Measurements from ENCODE around the gene TMTC2.

The TMTC2 gene

DNA sequence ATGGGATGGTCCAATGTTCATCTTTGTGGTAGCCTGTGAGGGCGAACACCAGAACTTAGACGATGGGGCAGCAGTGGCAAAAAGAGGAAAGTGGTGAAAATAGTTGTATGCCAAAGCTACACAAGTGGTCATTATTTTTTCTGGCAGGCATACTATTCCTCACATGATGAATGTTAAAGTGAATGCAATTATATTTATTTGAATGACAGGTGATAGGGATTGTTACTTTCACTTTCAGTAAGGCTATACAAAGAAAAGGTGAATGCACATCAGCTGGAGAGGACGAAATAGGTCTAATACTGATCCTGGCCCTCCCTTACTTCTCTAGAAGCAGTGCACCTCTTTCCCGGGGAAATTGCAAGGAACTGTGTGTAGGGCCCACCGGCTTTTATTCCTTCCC is 470.1 kb downstream of the TMTC2 start:
- DNase-seq: no peak

DNA sequence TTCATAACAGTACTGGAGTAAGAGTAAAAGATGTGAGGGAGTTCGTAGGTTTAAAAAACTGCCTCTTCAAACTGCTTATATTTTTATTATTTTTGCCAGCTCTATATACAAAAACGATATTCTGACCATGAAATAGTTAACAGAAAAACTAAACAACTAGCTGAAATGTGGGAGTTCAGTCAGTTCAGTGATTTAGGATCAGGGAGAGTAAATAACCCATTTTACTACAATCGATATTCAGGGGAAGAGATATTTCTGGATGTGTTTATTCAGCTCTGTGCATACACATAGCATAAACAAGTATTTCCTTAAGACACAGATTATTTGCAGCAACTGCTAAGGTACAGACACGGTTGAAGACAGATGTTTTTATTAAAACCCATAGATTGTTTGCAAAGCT is 470.9 kb downstream of the TMTC2 start:
- DNase-seq: no peak

DNA sequence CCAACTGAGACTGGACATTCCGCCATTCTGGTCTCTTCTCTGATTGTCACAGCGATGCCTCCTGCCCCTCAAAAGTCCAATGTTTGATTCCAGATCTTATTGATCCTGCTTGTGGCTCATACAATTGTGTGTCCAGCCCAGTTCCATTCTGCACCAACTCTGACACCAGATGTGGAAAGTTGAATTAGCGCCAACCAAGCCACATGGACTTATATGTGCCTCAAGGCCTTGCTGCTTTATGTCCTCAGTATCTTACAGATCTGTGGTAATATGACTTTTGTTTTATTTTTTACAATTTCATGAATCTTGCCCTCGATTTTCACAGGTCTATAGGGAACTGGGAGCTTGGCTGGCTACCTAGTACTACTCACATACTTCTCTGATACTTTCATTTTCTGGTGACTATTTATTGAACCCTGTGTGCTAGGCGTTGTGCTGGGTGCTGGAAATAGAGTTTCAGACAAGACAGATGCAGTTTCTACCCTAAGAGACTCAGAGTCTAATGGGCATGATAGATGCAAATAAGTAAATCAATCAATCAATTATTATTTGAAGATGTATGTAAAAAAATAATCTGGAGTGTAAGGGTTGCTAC is 472.0 kb downstream of the TMTC2 start:
- no peak for DNase-seq

DNA sequence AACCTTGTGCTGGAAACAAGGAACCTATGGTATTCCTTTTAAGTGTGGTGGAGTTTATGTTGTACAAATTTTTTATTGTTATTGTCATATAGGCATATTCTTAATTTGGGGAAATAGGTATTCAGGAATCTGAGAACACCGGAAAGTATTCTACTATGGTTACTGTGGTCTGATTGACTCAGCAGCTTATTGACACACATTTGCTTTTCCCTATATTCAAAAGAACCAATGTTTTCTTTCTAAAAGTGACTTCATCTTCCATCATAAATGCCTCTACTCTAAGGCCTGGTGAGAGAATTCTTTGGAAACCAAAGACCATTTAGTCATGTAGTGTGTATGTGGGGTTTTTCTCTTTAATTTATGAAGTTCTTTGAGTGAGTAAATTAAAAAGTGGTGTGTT is 474.8 kb downstream of the TMTC2 start:
- no peak for DNase-seq

DNA sequence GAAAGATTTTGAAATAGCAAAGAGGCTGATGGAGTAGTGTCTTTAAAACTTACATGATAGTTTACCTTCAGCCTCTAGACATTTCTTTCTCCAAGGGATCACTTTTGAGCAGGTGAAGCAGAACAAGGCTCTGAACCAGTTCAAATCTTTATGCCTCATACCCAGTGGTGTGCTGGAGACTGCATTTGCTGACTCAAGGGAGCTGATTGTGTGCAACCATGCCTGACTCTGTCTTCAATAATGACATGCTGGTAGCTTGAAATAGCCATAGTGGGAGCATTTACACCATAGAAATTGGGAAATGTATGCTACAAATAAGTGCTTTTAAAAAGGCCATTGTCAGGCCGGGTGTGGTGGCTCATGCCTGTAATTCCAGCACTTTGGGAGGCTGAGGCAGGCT is 482.0 kb downstream of the TMTC2 start:
- no peak for DNase-seq

DNA sequence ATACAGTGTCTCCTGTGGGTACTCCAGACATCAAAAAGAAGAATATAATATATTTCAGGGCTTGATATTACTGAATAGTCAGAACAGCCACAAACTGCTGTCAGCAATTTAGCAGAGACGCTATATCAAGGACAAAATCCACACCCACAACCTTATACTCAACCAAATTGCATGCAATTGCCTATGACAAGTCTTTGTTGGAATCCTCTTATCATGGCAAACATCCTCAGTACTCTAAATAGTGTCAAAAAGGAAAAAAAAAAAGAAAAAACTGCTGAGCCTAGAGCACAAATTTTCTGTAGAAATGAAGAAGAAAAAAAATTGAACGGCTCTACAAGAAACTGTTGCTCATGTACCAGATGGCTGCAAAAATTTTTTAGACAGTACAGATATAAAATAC is 485.7 kb downstream of the TMTC2 start:
- DNase-seq: no peak

DNA sequence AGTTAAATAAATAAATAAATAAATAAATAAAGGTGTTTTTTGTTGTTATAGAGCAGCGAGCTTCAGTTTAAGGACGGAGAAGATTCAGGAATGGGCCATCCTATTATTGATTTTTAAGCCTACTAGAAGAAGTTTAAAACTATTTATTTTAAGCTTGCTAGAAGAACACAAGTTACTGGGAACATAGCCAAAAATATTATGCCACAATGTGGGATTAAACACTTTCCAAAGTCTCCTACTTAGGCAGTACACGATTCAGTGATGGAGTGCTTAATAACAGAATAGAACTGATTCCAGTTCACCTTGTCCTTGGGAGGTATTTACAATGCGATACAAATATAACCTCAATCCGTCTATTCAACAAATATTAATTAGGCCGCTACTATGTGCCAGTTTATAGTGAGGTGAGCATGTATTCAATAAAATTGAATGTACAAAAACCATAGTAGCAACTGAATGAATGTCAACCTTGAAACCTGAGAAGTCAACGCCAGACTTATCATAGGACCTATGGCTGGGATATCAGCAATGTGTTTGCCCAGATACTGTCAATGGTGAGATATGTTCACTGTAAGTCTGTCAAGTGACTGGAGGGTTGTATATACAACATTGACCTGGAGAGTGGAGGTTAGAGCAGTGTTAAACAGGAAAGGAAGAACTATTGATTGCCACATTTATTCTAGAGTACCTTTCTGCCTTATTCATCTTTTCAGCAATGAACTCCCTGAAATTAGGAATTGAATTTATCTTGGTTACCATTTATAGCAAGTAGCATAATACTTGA is 486.4 kb downstream of the TMTC2 start:
- no peak for DNase-seq

DNA sequence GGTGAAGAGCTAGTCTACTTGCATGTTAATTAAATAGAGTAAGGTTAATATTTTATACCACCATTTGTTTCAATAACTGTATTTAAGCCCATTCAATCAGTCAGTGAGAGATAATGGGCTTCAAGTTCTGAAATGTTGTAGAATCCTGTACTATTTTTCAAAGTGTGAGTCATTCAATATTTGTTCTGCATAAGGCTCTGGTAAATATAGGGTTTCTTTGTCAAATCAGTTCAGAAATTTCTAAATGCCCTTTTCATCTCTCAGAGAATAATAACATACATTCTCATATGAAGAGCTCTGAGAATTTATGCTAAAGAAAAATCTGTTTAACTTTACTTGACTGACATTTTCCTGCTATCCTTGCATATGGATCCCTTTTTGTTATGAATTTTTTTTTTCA is 493.3 kb downstream of the TMTC2 start:
- DNase-seq: no peak

DNA sequence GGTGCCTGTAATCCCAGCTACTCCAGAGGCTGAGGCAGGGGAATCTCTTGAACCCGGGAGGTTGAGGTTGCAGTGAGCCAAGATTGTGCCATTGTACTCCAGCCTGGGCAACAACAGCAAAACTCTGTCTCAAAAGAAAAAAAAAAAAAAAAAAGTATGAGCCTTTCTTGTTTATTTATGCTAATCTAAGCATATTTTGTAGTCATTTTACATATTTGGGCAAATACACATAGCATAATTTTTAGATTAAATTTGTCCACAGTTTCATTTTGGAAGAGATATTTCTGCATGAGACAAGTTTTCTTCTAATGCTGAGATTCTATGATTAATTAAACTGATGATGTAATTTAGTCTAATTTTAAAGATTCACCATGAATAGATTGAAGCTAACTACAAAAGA is 494.4 kb downstream of the TMTC2 start:
- no peak for DNase-seq

DNA sequence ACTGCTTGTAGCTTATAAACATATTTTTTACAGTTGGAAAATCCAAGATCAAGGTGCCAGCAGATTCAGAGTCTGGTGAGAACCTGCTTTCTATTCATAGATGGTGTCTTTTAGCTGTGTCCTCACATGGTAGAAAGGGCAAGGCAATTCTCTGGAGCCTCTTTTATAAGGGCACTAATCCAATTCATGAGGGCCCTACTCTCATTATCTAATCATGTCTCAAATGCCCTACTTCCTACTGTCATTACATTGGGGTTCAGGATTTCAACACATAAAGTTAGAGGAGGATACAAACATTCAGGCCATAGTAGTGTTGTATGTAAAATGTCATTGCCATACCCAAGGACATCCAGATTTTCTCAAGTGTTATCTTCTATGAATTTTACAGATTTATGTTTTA is 496.4 kb downstream of the TMTC2 start:
- no peak for DNase-seq

Data from NCI-H2171 treated with DMSO at 0.1 percent for 48 hours (cell line).